ENCODE results near the gene WDR74.
"Not testable (repeated sequence)": the region's sequence is repeated elsewhere in the genome, so short reads cannot be mapped to it uniquely, and the experiment has no call there.

The WDR74 gene

GRCh38 chr11:62840721-62841360 lies 1.5 kb upstream of the WDR74 start:
- DNase-seq: not testable (repeated sequence)

- no peak for DNase-seq
These were observed 4.1 kb downstream of the WDR74 start for GRCh38 chr11:62835336-62835735.

- DNase-seq: no peak
These were observed 6.8 kb downstream of the WDR74 start, which contains the start of gene TEX54 for GRCh38 chr11:62832336-62833234. TEX54 (minus strand) TSS chr11:62832841.

- DNase-seq: peak; percentile 99
These were observed 7.7 kb downstream of the WDR74 start, which contains the start of gene STX5 for GRCh38 chr11:62831520-62832335. STX5 (minus strand) TSS chr11:62832051; CDS start chr11:62831243, 808 bp downstream.

GRCh38 chr11:62830904-62831519 lies 8.4 kb downstream of the WDR74 start:
- DNase-seq: no peak

- DNase-seq: not testable (repeated sequence)
These were observed 11.3 kb downstream of the WDR74 start for GRCh38 chr11:62828130-62828529.

- no peak for DNase-seq
These were observed 15.7 kb downstream of the WDR74 start for GRCh38 chr11:62823677-62824076.

- DNase-seq: no peak
These were observed 22.3 kb downstream of the WDR74 start for GRCh38 chr11:62817129-62817528.

- no peak for DNase-seq
These were observed 22.8 kb downstream of the WDR74 start for GRCh38 chr11:62816557-62816956.

- DNase-seq: no peak
These were observed 27.7 kb downstream of the WDR74 start for GRCh38 chr11:62811659-62812058.

- no peak for DNase-seq
These were observed 28.6 kb downstream of the WDR74 start for GRCh38 chr11:62810748-62811147.

- no peak for DNase-seq
These were observed 32.7 kb downstream of the WDR74 start for GRCh38 chr11:62806611-62807121.

- DNase-seq: peak; percentile 41
These were observed 33.4 kb downstream of the WDR74 start for GRCh38 chr11:62805961-62806441.

GRCh38 chr11:62805076-62805892 lies 34.1 kb downstream of the WDR74 start, which contains the start of gene NXF1:
NXF1 (minus strand) TSS chr11:62805440; CDS start chr11:62805356, 84 bp downstream.
- DNase-seq: peak; percentile 96

GRCh38 chr11:62804310-62805075 lies 34.9 kb downstream of the WDR74 start:
- DNase-seq: no peak

- DNase-seq: no peak
These were observed 38.3 kb downstream of the WDR74 start for GRCh38 chr11:62801071-62801470.

- no peak for DNase-seq
These were observed 39.9 kb downstream of the WDR74 start for GRCh38 chr11:62799486-62799885.

- no peak for DNase-seq
These were observed 43.1 kb downstream of the WDR74 start for GRCh38 chr11:62796281-62796680.

GRCh38 chr11:62794201-62794775 lies 45.1 kb downstream of the WDR74 start:
- no peak for DNase-seq

GRCh38 chr11:62792202-62792575 lies 47.2 kb downstream of the WDR74 start:
- no peak for DNase-seq
